ENCODE data around the gene HVCN1.

Gene HVCN1

DNA sequence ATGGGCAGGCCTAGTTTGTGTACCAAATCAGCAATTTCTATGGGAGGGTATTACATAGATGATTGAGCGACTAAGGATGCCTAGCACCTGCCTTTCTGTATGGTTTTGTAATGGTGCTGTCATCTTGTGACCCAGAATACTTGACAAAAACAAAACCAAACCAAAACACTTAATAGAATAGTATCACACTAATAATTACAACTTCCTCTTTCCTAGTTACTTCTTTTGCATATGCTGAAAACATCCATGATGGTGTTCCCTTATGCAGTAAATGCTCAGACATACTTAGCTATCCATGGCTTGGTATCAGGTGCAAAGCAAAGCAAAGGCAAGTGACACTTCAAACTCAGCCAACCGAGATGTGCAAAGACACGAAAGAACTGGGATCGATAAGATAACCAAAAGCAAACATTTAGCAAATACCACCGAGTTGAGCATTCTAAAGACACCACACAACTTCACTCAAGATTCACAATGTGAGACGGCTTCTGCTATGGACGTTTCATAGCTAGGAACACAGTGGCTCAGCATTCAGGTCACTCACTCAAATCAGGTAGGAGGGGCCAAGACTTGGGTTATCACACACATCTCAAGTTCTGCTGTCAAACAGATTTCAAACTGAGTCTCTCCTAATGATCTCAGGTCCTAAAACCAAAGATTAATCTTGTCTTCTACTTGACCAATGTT, 29.4 kb upstream of the HVCN1 start:
- H3K36me3 ChIP-seq (ENCODE audit: insufficient read depth, low read length), result peaks cover 19% of the 10 kb centered on the region
- H3K9ac ChIP-seq (ENCODE audit: low read depth, low read length), result no peak overlapping the region
- no peaks in the 10 kb centered on the region for H3K9me3 ChIP-seq (ENCODE audit: control insufficient read depth, insufficient read depth, low read length)
- no peaks in the 10 kb centered on the region for H3K4me1 ChIP-seq (ENCODE audit: insufficient read depth, low read length)

DNA sequence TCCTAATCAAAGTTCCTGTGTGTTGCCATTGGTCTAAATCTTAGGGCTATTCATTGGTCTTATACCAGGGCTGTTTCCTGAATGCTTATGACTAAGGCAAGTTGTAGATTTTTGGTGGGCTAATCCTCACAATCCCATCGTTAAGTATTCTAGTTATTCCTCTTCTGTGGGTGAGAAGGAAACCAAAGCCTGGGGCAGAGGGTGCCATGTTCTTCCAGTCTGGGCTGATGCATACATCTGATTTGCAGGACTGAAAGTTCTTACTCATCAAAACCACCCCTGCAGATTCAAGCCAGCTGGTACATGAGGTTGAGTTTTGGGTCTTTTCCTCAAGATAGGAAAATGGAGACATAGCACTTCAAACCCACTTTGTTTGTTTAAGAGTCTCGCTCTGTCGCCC, 28.1 kb upstream of the HVCN1 start:
- peaks cover 17% of the 10 kb centered on the region for H3K36me3 ChIP-seq (ENCODE audit: insufficient read depth, low read length)
- no peaks in the 10 kb centered on the region for H3K4me1 ChIP-seq (ENCODE audit: insufficient read depth, low read length)
- no peak overlapping the region for H3K9ac ChIP-seq (ENCODE audit: low read depth, low read length)
- H3K9me3 ChIP-seq (ENCODE audit: control insufficient read depth, insufficient read depth, low read length), result no peaks in the 10 kb centered on the region

GRCh38 chr12:110708917-110709316, 20.0 kb upstream of the HVCN1 start:
- H3K4me1 ChIP-seq (ENCODE audit: insufficient read depth, low read length), result no peaks in the 10 kb centered on the region
- H3K36me3 ChIP-seq (ENCODE audit: insufficient read depth, low read length), result no peaks in the 10 kb centered on the region
- no peaks in the 10 kb centered on the region for H3K9me3 ChIP-seq (ENCODE audit: control insufficient read depth, insufficient read depth, low read length)
- no peak overlapping the region for H3K9ac ChIP-seq (ENCODE audit: low read depth, low read length)

DNA sequence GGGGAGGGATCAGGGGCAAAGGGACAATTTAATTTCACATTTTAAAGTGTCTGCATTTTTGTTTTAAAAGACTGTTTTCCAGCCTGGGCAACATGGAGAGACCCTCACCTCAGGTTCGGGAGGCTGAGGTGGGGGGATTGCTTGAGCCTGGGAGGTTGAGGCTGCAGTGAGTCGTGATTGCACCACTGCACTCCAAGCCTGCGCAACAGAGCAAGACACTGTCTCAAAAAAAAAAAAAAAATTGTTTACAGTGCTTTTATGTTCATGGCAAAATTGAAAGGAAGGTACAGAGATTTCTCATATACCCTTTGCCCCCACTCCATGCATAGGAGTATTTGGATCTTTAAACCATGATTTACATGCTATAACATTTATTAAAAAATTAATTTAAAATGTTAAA, 16.4 kb upstream of the HVCN1 start:
- no peaks in the 10 kb centered on the region for H3K9me3 ChIP-seq (ENCODE audit: control insufficient read depth, insufficient read depth, low read length)
- H3K9ac ChIP-seq (ENCODE audit: low read depth, low read length), result no peak overlapping the region
- H3K36me3 ChIP-seq (ENCODE audit: insufficient read depth, low read length), result no peaks in the 10 kb centered on the region
- H3K4me1 ChIP-seq (ENCODE audit: insufficient read depth, low read length), result no peaks in the 10 kb centered on the region

GRCh38 chr12:110704750-110705149, 15.8 kb upstream of the HVCN1 start:
- H3K9me3 ChIP-seq (ENCODE audit: control insufficient read depth, insufficient read depth, low read length), result no peaks in the 10 kb centered on the region
- H3K9ac ChIP-seq (ENCODE audit: low read depth, low read length), result no peak overlapping the region
- no peaks in the 10 kb centered on the region for H3K36me3 ChIP-seq (ENCODE audit: insufficient read depth, low read length)
- H3K4me1 ChIP-seq (ENCODE audit: insufficient read depth, low read length), result no peaks in the 10 kb centered on the region

- no peak overlapping the region for H3K9ac ChIP-seq (ENCODE audit: low read depth, low read length)
- no peaks in the 10 kb centered on the region for H3K4me1 ChIP-seq (ENCODE audit: insufficient read depth, low read length)
- H3K9me3 ChIP-seq (ENCODE audit: control insufficient read depth, insufficient read depth, low read length), result no peaks in the 10 kb centered on the region
- H3K36me3 ChIP-seq (ENCODE audit: insufficient read depth, low read length), result no peaks in the 10 kb centered on the region
Measured at GRCh38 chr12:110704231-110704630, 15.3 kb upstream of the HVCN1 start.

- Histone ChIP-seq H3K9ac (ENCODE audit: low read depth, low read length) (no peak overlapping the region), H3K4me1 (ENCODE audit: insufficient read depth, low read length) (no peaks in the 10 kb centered on the region), H3K9me3 (ENCODE audit: control insufficient read depth, insufficient read depth, low read length) (no peaks in the 10 kb centered on the region), H3K36me3 (ENCODE audit: insufficient read depth, low read length) (no peaks in the 10 kb centered on the region)
Measured at GRCh38 chr12:110702081-110702480, 13.2 kb upstream of the HVCN1 start.

DNA sequence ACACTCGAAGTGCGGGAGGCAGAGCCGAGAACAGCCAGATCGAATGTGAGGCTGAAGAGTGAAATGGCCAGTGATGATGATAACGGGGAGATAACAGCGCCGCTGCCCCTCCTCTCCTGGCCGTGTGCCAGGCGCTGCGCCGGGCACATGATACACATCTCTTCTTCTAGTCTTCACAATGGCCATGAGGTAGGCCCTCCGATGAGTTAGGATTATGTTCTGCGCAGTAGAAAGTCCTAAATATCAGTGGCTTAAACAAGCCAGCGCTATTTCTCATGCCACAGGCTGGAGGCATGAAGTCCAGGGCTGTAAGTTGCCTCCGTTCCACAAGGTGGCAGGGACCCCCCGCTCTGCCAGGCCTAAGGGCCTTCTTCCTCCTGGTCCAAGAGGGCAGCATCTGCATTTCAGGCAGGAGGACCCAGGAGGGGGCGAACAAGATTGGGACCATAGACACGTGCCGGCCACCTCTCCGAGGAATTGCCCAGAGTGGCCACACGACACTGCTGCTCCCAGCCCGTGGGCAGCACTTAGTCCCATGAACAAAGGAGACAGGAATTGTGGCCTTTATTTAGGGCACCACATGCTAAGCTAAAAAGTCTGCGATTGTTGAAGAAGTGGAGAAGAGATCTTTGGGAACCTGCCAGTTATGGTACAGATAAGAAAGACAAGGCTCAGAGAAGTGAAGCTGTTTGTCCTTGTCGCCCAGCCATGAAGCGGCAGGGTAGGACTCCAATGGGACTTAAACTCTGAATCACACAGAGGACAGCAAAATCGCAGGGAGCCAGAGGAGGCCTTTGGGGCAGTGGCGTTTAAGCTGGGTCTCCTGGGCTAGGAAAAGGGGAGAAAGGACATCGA, 10.9 kb upstream of the HVCN1 start:
- Histone ChIP-seq H3K36me3 (ENCODE audit: insufficient read depth, low read length) (no peaks in the 10 kb centered on the region), H3K9me3 (ENCODE audit: control insufficient read depth, insufficient read depth, low read length) (no peaks in the 10 kb centered on the region), H3K4me1 (ENCODE audit: insufficient read depth, low read length) (no peaks in the 10 kb centered on the region), H3K9ac (ENCODE audit: low read depth, low read length) (no peak overlapping the region)

GRCh38 chr12:110698171-110698902, 9.4 kb upstream of the HVCN1 start:
- Histone ChIP-seq H3K9me3 (ENCODE audit: control insufficient read depth, insufficient read depth, low read length) (no peaks in the 10 kb centered on the region), H3K36me3 (ENCODE audit: insufficient read depth, low read length) (no peaks in the 10 kb centered on the region), H3K4me1 (ENCODE audit: insufficient read depth, low read length) (no peaks in the 10 kb centered on the region), H3K9ac (ENCODE audit: low read depth, low read length) (no peak overlapping the region)

DNA sequence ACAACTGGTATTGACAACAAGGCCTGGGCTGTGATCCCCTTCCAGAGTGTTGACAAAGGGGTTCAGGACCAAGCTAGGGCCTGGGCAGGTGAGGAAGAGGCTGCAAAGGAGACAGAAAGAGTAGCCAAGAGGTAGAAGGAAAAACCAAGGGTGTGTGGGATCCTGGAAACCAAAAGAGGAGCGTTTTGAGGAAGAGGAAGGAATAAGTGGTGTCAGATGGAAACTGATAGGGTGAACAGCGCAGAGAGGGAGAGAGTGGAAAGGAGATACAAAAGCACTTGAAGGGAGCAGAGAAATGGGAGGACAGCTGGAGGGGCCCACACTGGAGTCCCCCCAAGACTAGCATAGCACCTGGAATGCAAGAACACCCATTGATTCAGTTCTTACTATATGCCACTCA, 8.3 kb upstream of the HVCN1 start:
- Histone ChIP-seq H3K9me3 (ENCODE audit: control insufficient read depth, insufficient read depth, low read length) (no peaks in the 10 kb centered on the region), H3K4me1 (ENCODE audit: insufficient read depth, low read length) (no peaks in the 10 kb centered on the region), H3K9ac (ENCODE audit: low read depth, low read length) (no peak overlapping the region), H3K36me3 (ENCODE audit: insufficient read depth, low read length) (no peaks in the 10 kb centered on the region)

DNA sequence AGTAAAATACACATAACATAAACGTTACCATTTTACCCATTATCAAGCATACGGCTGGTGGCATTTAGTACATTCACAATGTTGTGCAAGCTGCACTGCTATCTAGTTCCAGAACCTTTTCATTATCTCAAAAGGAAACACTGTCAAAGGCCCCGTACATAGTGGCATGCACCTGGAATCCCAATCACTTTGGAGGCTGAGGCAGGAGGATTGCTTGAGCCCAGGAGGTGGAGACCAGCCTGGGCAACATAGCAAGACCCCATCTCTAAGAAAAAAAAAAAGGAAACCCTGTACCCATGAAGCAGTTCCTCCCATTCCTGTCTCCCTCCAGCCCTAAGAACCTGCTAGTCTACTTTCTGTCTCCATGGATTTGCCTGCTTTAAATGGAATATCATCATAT, 7.4 kb upstream of the HVCN1 start:
- H3K9ac ChIP-seq (ENCODE audit: low read depth, low read length), result no peak overlapping the region
- H3K4me1 ChIP-seq (ENCODE audit: insufficient read depth, low read length), result no peaks in the 10 kb centered on the region
- no peaks in the 10 kb centered on the region for H3K36me3 ChIP-seq (ENCODE audit: insufficient read depth, low read length)
- H3K9me3 ChIP-seq (ENCODE audit: control insufficient read depth, insufficient read depth, low read length), result no peaks in the 10 kb centered on the region

- no peaks in the 10 kb centered on the region for H3K36me3 ChIP-seq (ENCODE audit: insufficient read depth, low read length)
- no peaks in the 10 kb centered on the region for H3K9me3 ChIP-seq (ENCODE audit: control insufficient read depth, insufficient read depth, low read length)
- no peak overlapping the region for H3K9ac ChIP-seq (ENCODE audit: low read depth, low read length)
- peaks cover 9% of the 10 kb centered on the region for H3K4me1 ChIP-seq (ENCODE audit: insufficient read depth, low read length)
Measured at GRCh38 chr12:110694330-110694901, 5.5 kb upstream of the HVCN1 start.

GRCh38 chr12:110693731-110694130, 4.8 kb upstream of the HVCN1 start:
- Histone ChIP-seq H3K36me3 (ENCODE audit: insufficient read depth, low read length) (no peaks in the 10 kb centered on the region), H3K9me3 (ENCODE audit: control insufficient read depth, insufficient read depth, low read length) (no peaks in the 10 kb centered on the region), H3K9ac (ENCODE audit: low read depth, low read length) (no peak overlapping the region), H3K4me1 (ENCODE audit: insufficient read depth, low read length) (peaks cover 10% of the 10 kb centered on the region)

DNA sequence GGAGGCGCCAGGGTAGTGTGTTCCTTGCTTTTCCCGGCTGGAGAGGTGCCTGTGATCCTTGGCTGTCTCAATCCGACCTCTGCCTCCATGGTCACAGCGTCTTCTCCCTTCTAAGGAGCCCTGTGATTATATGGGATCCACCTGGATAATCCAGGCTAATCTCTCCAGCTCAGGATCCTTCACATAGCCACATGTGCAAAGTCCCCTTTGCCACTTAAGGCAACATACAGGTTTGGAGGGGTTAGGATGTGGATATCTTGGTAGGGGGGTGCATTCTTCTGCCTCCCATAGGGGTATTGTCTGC, 1.2 kb upstream of the HVCN1 start:
- no peaks in the 10 kb centered on the region for H3K36me3 ChIP-seq (ENCODE audit: insufficient read depth, low read length)
- peak overlapping the region; percentile 73 for H3K9ac ChIP-seq (ENCODE audit: low read depth, low read length)
- peaks cover 10% of the 10 kb centered on the region for H3K4me1 ChIP-seq (ENCODE audit: insufficient read depth, low read length)
- no peaks in the 10 kb centered on the region for H3K9me3 ChIP-seq (ENCODE audit: control insufficient read depth, insufficient read depth, low read length)

Data from ES-I3 (cell line).